GM21723 (cell line): ENCODE data around the gene CALHM6.
"Not testable (repeated sequence)": the region's sequence is repeated elsewhere in the genome, so short reads cannot be mapped to it uniquely, and the experiment has no call there.

Experiments
- ATAC-seq: cut with Tn5 transposase; IDR thresholded peaks from one replicate; pipeline ENCODE4 v1.9.1; 2021; ENCODE audit warnings: mild to moderate bottlenecking, moderate library complexity; ENCODE audit not compliant: unreplicated experiment

CALHM6 gene

GRCh38 chr6:116472706-116473105, 11.5 kb downstream of the CALHM6 start:
- no peak for ATAC-seq

GRCh38 chr6:116475141-116475540, 14.0 kb downstream of the CALHM6 start:
- no peak for ATAC-seq

- ATAC-seq = peak; percentile 100
Measured at GRCh38 chr6:116476002-116476678, 15.0 kb downstream of the CALHM6 start.

- ATAC-seq = no peak
Measured at GRCh38 chr6:116482780-116483179, 21.6 kb downstream of the CALHM6 start.

GRCh38 chr6:116483616-116484015, 22.4 kb downstream of the CALHM6 start:
- ATAC-seq = no peak

GRCh38 chr6:116485559-116486184, 24.5 kb downstream of the CALHM6 start:
- no peak for ATAC-seq

DNA sequence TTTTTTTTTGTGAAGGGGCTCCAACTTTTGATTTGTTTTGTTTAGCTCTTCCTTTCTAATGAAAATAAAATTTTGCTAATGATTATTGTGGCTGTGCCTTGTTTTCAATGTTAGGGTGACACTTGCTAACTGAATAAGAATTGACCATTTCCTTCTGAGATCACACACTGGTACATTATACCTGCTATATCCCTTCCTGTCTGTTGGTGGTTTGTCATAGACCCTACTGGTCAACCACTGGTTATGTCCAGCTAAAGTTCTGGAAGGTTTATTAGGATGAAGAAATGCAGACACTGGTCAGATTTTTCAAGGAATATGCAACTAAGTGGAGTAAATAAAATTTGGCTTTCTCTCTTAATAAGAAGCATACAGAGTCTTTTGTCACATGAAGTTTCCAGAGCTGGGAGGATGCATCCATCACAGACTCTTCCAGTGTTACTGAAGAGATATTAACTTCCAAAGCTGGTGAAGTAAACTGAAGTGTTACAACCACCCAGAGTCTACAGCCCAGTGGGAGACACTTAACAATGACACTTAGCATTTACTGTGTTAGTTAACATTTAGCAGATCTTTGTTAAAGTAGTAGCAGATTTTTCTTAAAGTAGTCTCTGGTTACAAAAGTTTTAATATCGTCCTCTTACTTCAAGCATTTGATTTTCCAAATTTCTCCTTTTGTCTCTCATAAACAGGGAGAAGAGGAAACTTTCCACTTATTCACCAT, 30.6 kb downstream of the CALHM6 start:
- ATAC-seq = no peak

GRCh38 chr6:116492331-116493067, 31.3 kb downstream of the CALHM6 start:
- no peak for ATAC-seq

DNA sequence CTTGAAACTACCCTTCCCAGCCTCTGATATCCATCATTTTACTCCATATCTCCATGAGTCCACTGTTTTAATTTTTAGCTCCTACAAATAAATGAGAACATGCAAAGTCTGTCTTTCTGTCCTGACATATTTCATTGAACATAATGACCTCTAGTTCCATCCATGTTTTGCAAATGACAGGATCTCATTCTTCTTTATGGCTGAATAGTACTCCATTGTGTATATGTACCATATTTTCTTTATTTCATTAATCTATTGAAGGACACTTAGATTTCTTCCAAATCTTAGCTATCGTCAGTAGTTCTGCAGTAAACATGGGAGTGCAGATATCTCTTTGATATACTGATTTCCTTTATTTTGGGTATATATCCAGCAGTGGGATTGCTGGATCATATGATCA, 34.0 kb downstream of the CALHM6 start:
- ATAC-seq = not testable (repeated sequence)

DNA sequence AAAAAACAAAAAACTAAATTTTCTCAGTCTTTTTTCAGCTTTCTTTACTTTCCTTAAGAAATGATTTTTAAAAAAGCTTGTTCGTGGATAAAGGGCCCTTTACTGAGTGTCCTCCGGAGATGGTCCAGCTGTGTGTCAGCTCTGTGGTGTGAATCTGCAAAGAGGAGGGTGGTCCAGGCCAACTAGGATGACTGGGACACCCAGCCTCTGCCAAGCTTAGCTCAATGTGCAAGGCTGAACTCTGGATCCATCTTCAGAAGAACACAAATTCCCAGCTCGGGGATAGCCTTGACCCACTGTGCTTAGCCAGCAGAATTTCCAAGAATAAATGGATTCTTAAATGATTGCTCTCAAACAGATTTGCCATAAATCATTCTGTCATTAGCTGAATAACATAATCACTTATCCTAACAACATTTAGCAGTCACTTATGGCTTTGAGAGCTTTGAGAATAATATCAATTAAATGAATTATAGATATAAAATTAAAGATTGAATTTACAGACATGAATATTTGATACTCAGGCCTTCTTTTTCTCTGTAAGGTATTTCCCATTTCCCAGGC, 36.0 kb downstream of the CALHM6 start:
- ATAC-seq = no peak

GRCh38 chr6:116500969-116501433, 39.8 kb downstream of the CALHM6 start:
- ATAC-seq = no peak

DNA sequence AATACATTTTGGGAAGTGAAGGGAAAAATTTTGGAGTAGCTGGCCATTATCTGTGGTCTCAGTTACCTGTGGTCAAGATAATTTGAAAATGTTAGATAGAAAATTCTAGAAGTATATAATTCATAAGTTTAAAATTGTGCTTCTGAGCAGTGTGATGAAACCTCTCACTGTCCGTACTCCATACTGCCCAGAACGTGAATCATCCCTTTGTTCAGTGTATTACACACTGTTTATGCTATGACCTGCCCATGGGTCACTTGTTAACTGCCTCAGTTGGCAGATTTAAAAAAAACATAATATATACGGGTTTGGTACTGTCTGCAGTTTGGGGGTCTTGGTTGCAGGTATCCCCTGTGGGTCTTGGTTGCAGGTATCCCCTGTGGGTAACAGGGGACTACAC, 46.1 kb downstream of the CALHM6 start:
- ATAC-seq = no peak

DNA sequence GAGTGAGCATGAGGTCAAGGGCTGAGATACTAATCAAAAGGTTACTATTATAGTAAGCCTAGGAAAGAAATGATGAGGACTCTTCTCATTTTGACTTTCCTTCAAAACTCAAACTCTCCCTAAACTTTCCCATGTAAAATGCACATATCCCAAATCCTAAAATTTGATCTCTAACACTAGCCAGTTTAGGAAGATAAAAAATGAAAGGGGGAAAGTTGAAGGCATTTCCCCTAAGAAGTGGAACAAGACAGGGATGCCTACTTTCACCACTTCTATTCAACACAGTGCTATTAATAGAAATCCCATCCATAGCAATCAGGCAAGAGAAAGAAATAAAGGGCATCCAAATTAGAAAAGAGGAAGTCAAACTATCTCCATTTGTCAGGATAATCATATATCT, 47.4 kb downstream of the CALHM6 start:
- ATAC-seq = no peak

DNA sequence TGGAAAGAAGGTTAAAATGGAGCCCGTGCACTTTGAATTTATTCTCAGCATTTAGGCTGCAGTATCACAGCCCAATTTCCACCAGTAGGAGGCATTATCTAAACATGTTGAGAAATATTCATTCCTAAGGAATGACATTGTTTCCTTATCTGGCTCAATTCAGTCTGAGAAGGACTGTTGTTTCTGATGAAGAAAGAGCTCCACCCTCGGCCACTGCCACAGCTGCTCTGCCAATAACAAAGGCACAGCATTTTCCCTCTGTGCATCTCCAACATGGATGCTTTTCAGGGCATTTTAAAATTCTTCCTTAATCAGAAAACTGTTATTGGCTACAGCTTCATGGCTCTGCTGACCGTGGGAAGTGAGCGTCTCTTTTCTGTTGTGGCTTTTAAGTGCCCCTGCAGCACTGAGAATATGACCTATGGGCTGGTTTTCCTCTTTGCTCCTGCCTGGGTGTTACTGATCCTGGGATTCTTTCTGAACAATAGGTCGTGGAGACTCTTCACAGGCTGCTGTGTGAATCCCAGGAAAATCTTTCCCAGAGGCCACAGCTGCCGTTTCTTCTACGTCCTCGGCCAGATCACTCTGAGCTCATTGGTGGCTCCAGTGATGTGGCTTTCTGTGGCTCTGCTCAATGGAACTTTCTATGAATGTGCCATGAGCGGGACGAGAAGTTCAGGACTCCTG, 50.4 kb downstream of the CALHM6 start, which contains the start of gene CALHM5:
TSS of gene CALHM5 (plus strand) at position 216 of the 687 bp plus-strand sequence. CDS start at position 274, 58 bp downstream.
- ATAC-seq = no peak

GRCh38 chr6:116512111-116512559, 51.0 kb downstream of the CALHM6 start:
- ATAC-seq = peak; percentile 81

DNA sequence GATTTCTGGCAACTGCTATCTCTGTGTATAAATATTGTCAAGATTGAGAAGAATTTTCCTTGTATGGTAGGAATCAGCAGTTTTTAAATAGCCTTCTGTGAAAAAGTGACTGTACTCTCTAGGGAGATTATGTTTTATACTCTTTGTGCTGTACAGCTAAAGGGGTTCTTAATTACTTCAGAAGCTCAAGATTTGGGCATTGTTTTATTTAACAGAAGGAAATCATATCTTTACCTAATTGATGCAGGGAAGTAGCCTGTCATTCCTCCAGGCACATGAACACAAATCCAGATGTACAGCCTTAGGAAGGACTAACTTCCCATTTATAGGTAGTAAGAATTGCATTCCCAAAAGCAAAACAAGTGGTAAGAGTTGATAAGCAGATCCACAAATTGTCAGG, 51.6 kb downstream of the CALHM6 start:
- no peak for ATAC-seq
